Esophagus squamous epithelium (tissue), 4 donors: ENCODE data around the gene TMEM175.

ENCODE experiments used
- CTCF ChIP-seq, 6 experiments: fragments of 450-650 bp in 4 of 6; fragments of 200-600 bp in 2 of 6; sonication (generic) in 2 of 6; IDR thresholded peaks; one replicate each; pipeline ENCODE4 v1.5.1; 2016 to 2019; ENCODE audit warnings: antibody characterized with exemption in 6 of 6, mild to moderate bottlenecking in 4 of 6, moderate library complexity in 4 of 6
- POLR2A ChIP-seq, 4 donors: fragments of 450-650 bp; IDR thresholded peaks; one replicate each; pipeline ENCODE4 v1.6.1; 2017; ENCODE audit warnings: antibody characterized with exemption in 4 of 4, mild to moderate bottlenecking in 4 of 4, moderate library complexity in 3 of 4

- TF ChIP-seq CTCF (IDR thresholded peaks at IDR 0.05) (no peak), POLR2A (IDR thresholded peaks at IDR 0.05) (no peak)
These were observed 63.2 kb downstream of the TMEM175 start for GRCh38 chr4:995311-996026.
